HepG2 (cell line): Measurements from ENCODE around the gene TGM1. TPM values are rescaled to one million over a fixed set of nuclear protein-coding genes. Genes with fewer than 3 reads are reported as not detected.
A peak's percentile ranks its signal among the peaks of the same experiment; 100 is the strongest.

Experiments
- AKAP8 ChIP-seq: sonication (generic); formaldehyde crosslinking; IDR thresholded peaks from 2 replicates; pipeline ENCODE4 v1.5.1; 2020; ENCODE audit warnings: mild to moderate bottlenecking, missing genetic modification reagents
- CSRNP2 ChIP-seq: sonication (generic); formaldehyde crosslinking; conservative IDR thresholded peaks from 2 replicates; pipeline ENCODE4 v1.8.0; 2022; ENCODE audit warnings: low read depth, missing genetic modification reagents
- EEA1 ChIP-seq: sonication (generic); formaldehyde crosslinking; IDR thresholded peaks from 2 replicates; pipeline ENCODE4 v1.5.1; 2020; ENCODE audit warnings: mild to moderate bottlenecking, missing genetic modification reagents, borderline replicate concordance
- GABPA ChIP-seq, 2 experiments: IDR thresholded peaks; 2 replicates each; pipeline ENCODE4 v1.6.1; 2011 to 2016; ENCODE audit warnings: low read depth in 2 of 2, low read length in 1 of 2, missing biosample characterization in 1 of 2, missing genetic modification characterization in 1 of 2
- GATA4 ChIP-seq: sonication (generic); IDR thresholded peaks from 2 replicates; pipeline ENCODE4 v1.6.1; 2016; ENCODE audit warnings: antibody characterized with exemption, low read depth, borderline replicate concordance
- GTF2F1 ChIP-seq: fragments of 150-350 bp; IDR thresholded peaks from 2 replicates; pipeline ENCODE4 v1.6.1; 2014; ENCODE audit warnings: low read length
- HOXA3 ChIP-seq: sonication (generic); formaldehyde crosslinking; IDR thresholded peaks from 2 replicates; pipeline ENCODE4 v1.5.0; 2020; ENCODE audit warnings: missing genetic modification reagents
- KDM3A ChIP-seq: IDR thresholded peaks from 2 replicates; pipeline ENCODE4 v1.6.1; 2018; ENCODE audit warnings: low read depth, missing compliant biosample characterization
- KMT2A ChIP-seq: sonication (generic); formaldehyde crosslinking; IDR thresholded peaks from 2 replicates; pipeline ENCODE4 v1.4.0; 2020; ENCODE audit warnings: missing genetic modification reagents
- MED1 ChIP-seq: sonication (generic); formaldehyde crosslinking; IDR thresholded peaks from 2 replicates; pipeline ENCODE4 v1.4.0; 2020; ENCODE audit warnings: missing genetic modification reagents
- MEIS1 ChIP-seq: sonication (generic); formaldehyde crosslinking; IDR thresholded peaks from 2 replicates; pipeline ENCODE4 v1.9.0; 2021; ENCODE audit warnings: mild to moderate bottlenecking, missing genetic modification reagents, moderate library complexity, borderline replicate concordance
- MYC ChIP-seq: sonication (generic); formaldehyde crosslinking; IDR thresholded peaks from 2 replicates; pipeline ENCODE4 v1.9.0; 2021; ENCODE audit warnings: missing genetic modification reagents, borderline replicate concordance
- MYPOP ChIP-seq: sonication (generic); formaldehyde crosslinking; IDR thresholded peaks from 2 replicates; pipeline ENCODE4 v1.8.1; 2023; ENCODE audit warnings: mild to moderate bottlenecking, moderate library complexity, missing genetic modification reagents
- NFE2L2 ChIP-seq: fragments of 150-350 bp; IDR thresholded peaks from 2 replicates; pipeline ENCODE4 v1.6.1; 2014; ENCODE audit warnings: low read length
- PCBP2 ChIP-seq: fragments of 200-400 bp; formaldehyde crosslinking; optimal IDR thresholded peaks from 2 replicates; pipeline ENCODE3; 2018; ENCODE audit warnings: low read length, low read depth; ENCODE audit not compliant: poor library complexity, severe bottlenecking
- PHF5A ChIP-seq: IDR thresholded peaks from one replicate; pipeline ENCODE4 v1.6.1; 2018; ENCODE audit warnings: low read depth, missing genetic modification reagents; ENCODE audit not compliant: unreplicated experiment
- POLR2AphosphoS5 ChIP-seq: IDR thresholded peaks from 2 replicates; pipeline ENCODE4 v1.6.1; 2012; ENCODE audit warnings: low read depth, low read length
- RFXAP ChIP-seq: sonication (generic); formaldehyde crosslinking; IDR thresholded peaks from 2 replicates; pipeline ENCODE4 v1.4.0; 2020; ENCODE audit warnings: missing genetic modification reagents, borderline replicate concordance
- SALL1 ChIP-seq: sonication (generic); formaldehyde crosslinking; IDR thresholded peaks from 2 replicates; pipeline ENCODE4 v1.8.0; 2022; ENCODE audit warnings: mild to moderate bottlenecking, missing genetic modification reagents
- SMYD3 ChIP-seq: sonication (generic); formaldehyde crosslinking; IDR thresholded peaks from 2 replicates; pipeline ENCODE4 v1.8.1; 2023; ENCODE audit warnings: mild to moderate bottlenecking, missing genetic modification reagents
- TAF1 ChIP-seq: sonication (generic); formaldehyde crosslinking; IDR thresholded peaks from 2 replicates; pipeline ENCODE4 v1.4.0; 2020; ENCODE audit warnings: missing genetic modification reagents
- TAF15 ChIP-seq: fragments of 200-400 bp; formaldehyde crosslinking; IDR thresholded peaks from one replicate; pipeline ENCODE4 v1.6.1; 2018; ENCODE audit warnings: mild to moderate bottlenecking, low read depth, low read length; ENCODE audit not compliant: poor library complexity, severe bottlenecking
- ZBTB38 ChIP-seq: sonication (generic); formaldehyde crosslinking; IDR thresholded peaks from 2 replicates; pipeline ENCODE4 v1.5.1; 2020; ENCODE audit warnings: mild to moderate bottlenecking, missing genetic modification reagents
- ZFP1 ChIP-seq: IDR thresholded peaks from 2 replicates; pipeline ENCODE4 v1.6.1; 2016
- ZNF10 ChIP-seq: sonication (generic); formaldehyde crosslinking; IDR thresholded peaks from 2 replicates; pipeline ENCODE4 v1.4.0; 2020; ENCODE audit warnings: mild to moderate bottlenecking, low read depth, missing genetic modification reagents, borderline replicate concordance
- ZNF12 ChIP-seq: sonication (generic); formaldehyde crosslinking; IDR thresholded peaks from 2 replicates; pipeline ENCODE4 v1.5.0; 2020; ENCODE audit warnings: missing genetic modification reagents
- ZNF143 ChIP-seq: sonication (generic); formaldehyde crosslinking; IDR thresholded peaks from 2 replicates; pipeline ENCODE4 v1.4.0; 2020; ENCODE audit warnings: missing genetic modification reagents
- ZNF24 ChIP-seq: fragments of 450-650 bp; IDR thresholded peaks from 2 replicates; pipeline ENCODE4 v1.6.1; 2017; ENCODE audit warnings: antibody characterized with exemption, mild to moderate bottlenecking
- ZNF567 ChIP-seq: sonication (generic); formaldehyde crosslinking; IDR thresholded peaks from 2 replicates; pipeline ENCODE4 v1.8.1; 2023; ENCODE audit warnings: mild to moderate bottlenecking, missing genetic modification reagents, borderline replicate concordance
- ZNF644 ChIP-seq: IDR thresholded peaks from 2 replicates; pipeline ENCODE4 v1.6.1; 2016; ENCODE audit warnings: low read depth
- polyA plus RNA-seq, 8 experiments: library from polyadenylated mRNA; depleted of rRNA in 3 of 8; stranded (reverse) in 7 of 8; unstranded in 1 of 8; fragments of >200 nt; fragmentation: Illumina TruSeq in 4 of 8; extraction: Trizol in 4 of 8; gene quantifications; 2 replicates each; pipeline versions ENCODE4 v1.2.1 to v1.2.3, GENCODE V29; 2011 to 2016; ENCODE audit warnings: low read depth in 4 of 8, missing spikeins in 1 of 8, mixed read lengths in 1 of 8; ENCODE audit not compliant: insufficient read depth in 1 of 8
- total RNA-seq, 5 experiments: library from RNA; depleted of rRNA; stranded (reverse); fragments of >200 nt; fragmentation: Illumina TruSeq; extraction: Trizol; gene quantifications; 2 replicates each; pipeline ENCODE4 v1.2.3, GENCODE V29; 2016; ENCODE audit warnings: low read depth in 1 of 5

Gene TGM1
- total and polyA plus RNA-seq, 2 of the 13 experiments (the other 11 are each of a cell fraction or from before 2014, with no cell fraction given) = 3.2 to 10.6 TPM

GRCh38 chr14:24232645-24233537 lies 30.1 kb downstream of the TGM1 start, which contains the start of gene GMPR2 (continued):
- TF ChIP-seq TAF1 (CRISPR knock-in tag) (peak; percentile 85), ZNF10 (CRISPR knock-in tag) (no peak; the same call in 1 of the 2 replicates), RFXAP (peak; percentile 97), NFE2L2 (no peak), MYPOP (no peak), EEA1 (CRISPR knock-in tag) (peak; percentile 33; the same call in 1 of the 2 replicates), KMT2A (CRISPR knock-in tag) (peak; percentile 73), ZBTB38 (CRISPR knock-in tag) (peak; percentile 66), ZNF12 (CRISPR knock-in tag) (peak; percentile 56), TAF15 (no peak), SALL1 (CRISPR knock-in tag) (peak; percentile 85), MEIS1 (CRISPR knock-in tag) (no peak; the same call in none of the 2 replicates), ZNF24 (peak; percentile 64), GABPA (IDR thresholded peaks at IDR 0.05; ENCODE audit: low read depth, low read length) (no peak), GABPA (CRISPR knock-in tag; IDR thresholded peaks at IDR 0.05; ENCODE audit: low read depth) (no peak), ZNF143 (CRISPR knock-in tag) (peak; percentile 86), GATA4 (peak; percentile 39; the same call in 1 of the 2 replicates), GTF2F1 (no peak), CSRNP2 (CRISPR knock-in tag) (no peak), ZFP1 (CRISPR knock-in tag) (peak; percentile 19), ZNF567 (CRISPR knock-in tag) (no peak), ZNF644 (CRISPR knock-in tag) (no peak), PCBP2 (peak; percentile 66), MYC (peak; percentile 97), SMYD3 (CRISPR knock-in tag) (peak; percentile 92), PHF5A (CRISPR knock-in tag) (peak; percentile 77), POLR2AphosphoS5 (peak; percentile 93), MED1 (CRISPR knock-in tag) (peak; percentile 82), HOXA3 (CRISPR knock-in tag) (peak; percentile 66), KDM3A (no peak; the same call in 1 of the 2 replicates), AKAP8 (CRISPR knock-in tag) (peak; percentile 77)
